HepG2 (cell line): Measurements from ENCODE around the gene NAA38. TPM values are rescaled to one million over a fixed set of nuclear protein-coding genes. Genes with fewer than 3 reads are reported as not detected.

Experiments
- DR1 ChIP-seq: sonication (generic); formaldehyde crosslinking; IDR thresholded peaks from 2 replicates; pipeline ENCODE4 v1.8.0; 2021; ENCODE audit warnings: mild to moderate bottlenecking, missing genetic modification reagents, inconsistent platforms
- MED1 ChIP-seq: sonication (generic); formaldehyde crosslinking; IDR thresholded peaks from 2 replicates; pipeline ENCODE4 v1.4.0; 2020; ENCODE audit warnings: missing genetic modification reagents
- WIZ ChIP-seq: sonication (generic); formaldehyde crosslinking; IDR thresholded peaks from 2 replicates; pipeline ENCODE4 v1.5.1; 2020; ENCODE audit warnings: mild to moderate bottlenecking, missing genetic modification reagents
- ZFP41 ChIP-seq: sonication (generic); formaldehyde crosslinking; IDR thresholded peaks from 2 replicates; pipeline ENCODE4 v1.4.0; 2020; ENCODE audit warnings: mild to moderate bottlenecking, missing genetic modification reagents, borderline replicate concordance
- ZNF562 ChIP-seq: sonication (generic); formaldehyde crosslinking; IDR thresholded peaks from 2 replicates; pipeline ENCODE4 v1.8.0; 2022; ENCODE audit warnings: missing genetic modification reagents, borderline replicate concordance
- polyA plus RNA-seq, 8 experiments: library from polyadenylated mRNA; depleted of rRNA in 3 of 8; stranded (reverse) in 7 of 8; unstranded in 1 of 8; fragments of >200 nt; fragmentation: Illumina TruSeq in 4 of 8; extraction: Trizol in 4 of 8; gene quantifications; 2 replicates each; pipeline versions ENCODE4 v1.2.1 to v1.2.3, GENCODE V29; 2011 to 2016; ENCODE audit warnings: low read depth in 4 of 8, missing spikeins in 1 of 8, mixed read lengths in 1 of 8; ENCODE audit not compliant: insufficient read depth in 1 of 8
- total RNA-seq, 5 experiments: library from RNA; depleted of rRNA; stranded (reverse); fragments of >200 nt; fragmentation: Illumina TruSeq; extraction: Trizol; gene quantifications; 2 replicates each; pipeline ENCODE4 v1.2.3, GENCODE V29; 2016; ENCODE audit warnings: low read depth in 1 of 5
- TF ChIP-seq, protein P1 (sequence below): sonication (generic); formaldehyde crosslinking; IDR thresholded peaks from 2 replicates; pipeline ENCODE4 v1.5.0; 2020; ENCODE audit warnings: mild to moderate bottlenecking, missing genetic modification reagents, borderline replicate concordance
- TF ChIP-seq, protein P2 (sequence below): sonication (generic); formaldehyde crosslinking; IDR thresholded peaks from 2 replicates; pipeline ENCODE4 v1.8.1; 2023; ENCODE audit warnings: mild to moderate bottlenecking, missing genetic modification reagents
- TF ChIP-seq, protein P3 (sequence below): sonication (generic); formaldehyde crosslinking; IDR thresholded peaks from 2 replicates; pipeline ENCODE4 v1.4.0; 2020; ENCODE audit warnings: mild to moderate bottlenecking, missing genetic modification reagents
- TF ChIP-seq, protein P4 (sequence below): sonication (generic); formaldehyde crosslinking; IDR thresholded peaks from 2 replicates; pipeline ENCODE4 v1.4.0; 2020; ENCODE audit warnings: mild to moderate bottlenecking, missing genetic modification reagents
- TF ChIP-seq, protein P5 (sequence below): sonication (generic); formaldehyde crosslinking; IDR thresholded peaks from 2 replicates; pipeline ENCODE4 v1.5.0; 2020; ENCODE audit warnings: missing genetic modification reagents
- TF ChIP-seq, protein P6 (sequence below): sonication (generic); formaldehyde crosslinking; IDR thresholded peaks from 2 replicates; pipeline ENCODE4 v1.4.0; 2020; ENCODE audit warnings: mild to moderate bottlenecking, missing genetic modification reagents
- TF ChIP-seq, protein P7 (sequence below), 2 experiments: sonication (generic) in 1 of 2; formaldehyde crosslinking in 1 of 2; IDR thresholded peaks; 2 replicates each; pipeline versions ENCODE4 v1.4.0 to v1.6.1; 2018 to 2020; ENCODE audit warnings: missing genetic modification reagents in 2 of 2, borderline replicate concordance in 1 of 2, low read depth in 1 of 2, mild to moderate bottlenecking in 1 of 2, missing biosample characterization in 1 of 2

NAA38 gene
- total and polyA plus RNA-seq, 2 of the 13 experiments (the other 11 are each of a cell fraction or from before 2014, with no cell fraction given) = 46.9 to 91.6 TPM

DNA sequence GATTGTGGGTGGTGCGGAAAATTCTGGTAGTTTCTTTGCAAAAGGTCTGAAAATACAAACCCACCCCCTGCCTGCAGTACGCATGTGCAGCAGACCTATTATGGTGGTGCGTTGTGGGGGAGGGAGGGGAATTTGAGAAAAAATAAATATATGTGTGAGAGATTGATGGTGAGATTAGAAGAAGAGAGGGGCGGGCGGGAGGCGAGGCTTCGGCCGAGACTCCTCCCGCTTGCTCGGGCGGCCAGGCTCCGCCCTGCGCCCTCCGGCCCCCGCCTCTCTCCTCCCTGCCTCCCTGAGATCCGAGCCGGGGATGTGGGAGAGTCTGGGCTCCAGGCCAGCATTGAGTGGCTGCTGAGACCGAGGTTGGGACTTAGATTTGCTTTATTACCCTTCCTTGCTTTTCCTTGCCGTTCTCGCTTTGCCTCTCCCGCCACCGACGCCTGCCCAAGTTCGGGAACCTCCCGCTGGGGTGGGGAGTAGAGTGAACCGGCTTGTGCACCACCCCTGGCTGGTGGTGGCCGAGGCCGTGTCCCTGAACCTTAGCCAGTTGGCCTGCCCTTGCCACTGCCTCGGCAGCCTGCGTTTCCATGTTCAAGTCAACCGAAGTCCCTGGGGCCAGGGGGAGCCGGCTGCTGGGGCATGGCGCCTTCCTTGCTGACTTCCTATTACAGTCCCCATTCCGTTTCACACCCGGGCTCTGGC is 30.3 kb upstream of the NAA38 start (continued):
- TF ChIP-seq, protein P1, sequence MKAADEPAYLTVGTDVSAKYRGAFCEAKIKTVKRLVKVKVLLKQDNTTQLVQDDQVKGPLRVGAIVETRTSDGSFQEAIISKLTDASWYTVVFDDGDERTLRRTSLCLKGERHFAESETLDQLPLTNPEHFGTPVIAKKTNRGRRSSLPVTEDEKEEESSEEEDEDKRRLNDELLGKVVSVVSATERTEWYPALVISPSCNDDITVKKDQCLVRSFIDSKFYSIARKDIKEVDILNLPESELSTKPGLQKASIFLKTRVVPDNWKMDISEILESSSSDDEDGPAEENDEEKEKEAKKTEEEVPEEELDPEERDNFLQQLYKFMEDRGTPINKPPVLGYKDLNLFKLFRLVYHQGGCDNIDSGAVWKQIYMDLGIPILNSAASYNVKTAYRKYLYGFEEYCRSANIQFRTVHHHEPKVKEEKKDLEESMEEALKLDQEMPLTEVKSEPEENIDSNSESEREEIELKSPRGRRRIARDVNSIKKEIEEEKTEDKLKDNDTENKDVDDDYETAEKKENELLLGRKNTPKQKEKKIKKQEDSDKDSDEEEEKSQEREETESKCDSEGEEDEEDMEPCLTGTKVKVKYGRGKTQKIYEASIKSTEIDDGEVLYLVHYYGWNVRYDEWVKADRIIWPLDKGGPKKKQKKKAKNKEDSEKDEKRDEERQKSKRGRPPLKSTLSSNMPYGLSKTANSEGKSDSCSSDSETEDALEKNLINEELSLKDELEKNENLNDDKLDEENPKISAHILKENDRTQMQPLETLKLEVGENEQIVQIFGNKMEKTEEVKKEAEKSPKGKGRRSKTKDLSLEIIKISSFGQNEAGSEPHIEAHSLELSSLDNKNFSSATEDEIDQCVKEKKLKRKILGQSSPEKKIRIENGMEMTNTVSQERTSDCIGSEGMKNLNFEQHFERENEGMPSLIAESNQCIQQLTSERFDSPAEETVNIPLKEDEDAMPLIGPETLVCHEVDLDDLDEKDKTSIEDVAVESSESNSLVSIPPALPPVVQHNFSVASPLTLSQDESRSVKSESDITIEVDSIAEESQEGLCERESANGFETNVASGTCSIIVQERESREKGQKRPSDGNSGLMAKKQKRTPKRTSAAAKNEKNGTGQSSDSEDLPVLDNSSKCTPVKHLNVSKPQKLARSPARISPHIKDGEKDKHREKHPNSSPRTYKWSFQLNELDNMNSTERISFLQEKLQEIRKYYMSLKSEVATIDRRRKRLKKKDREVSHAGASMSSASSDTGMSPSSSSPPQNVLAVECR (CRISPR knock-in tag) = peak; percentile 77
- TF ChIP-seq ZFP41 (CRISPR knock-in tag) (0 out of 2 replicates have a peak, but pooled peaks have one; percentile 43), MED1 (0 out of 2 replicates have a peak, but pooled peaks have one; percentile 18), ZNF562 (CRISPR knock-in tag) (no peak), WIZ (CRISPR knock-in tag) (no peak), DR1 (CRISPR knock-in tag) (no peak)
- TF ChIP-seq, protein P2, sequence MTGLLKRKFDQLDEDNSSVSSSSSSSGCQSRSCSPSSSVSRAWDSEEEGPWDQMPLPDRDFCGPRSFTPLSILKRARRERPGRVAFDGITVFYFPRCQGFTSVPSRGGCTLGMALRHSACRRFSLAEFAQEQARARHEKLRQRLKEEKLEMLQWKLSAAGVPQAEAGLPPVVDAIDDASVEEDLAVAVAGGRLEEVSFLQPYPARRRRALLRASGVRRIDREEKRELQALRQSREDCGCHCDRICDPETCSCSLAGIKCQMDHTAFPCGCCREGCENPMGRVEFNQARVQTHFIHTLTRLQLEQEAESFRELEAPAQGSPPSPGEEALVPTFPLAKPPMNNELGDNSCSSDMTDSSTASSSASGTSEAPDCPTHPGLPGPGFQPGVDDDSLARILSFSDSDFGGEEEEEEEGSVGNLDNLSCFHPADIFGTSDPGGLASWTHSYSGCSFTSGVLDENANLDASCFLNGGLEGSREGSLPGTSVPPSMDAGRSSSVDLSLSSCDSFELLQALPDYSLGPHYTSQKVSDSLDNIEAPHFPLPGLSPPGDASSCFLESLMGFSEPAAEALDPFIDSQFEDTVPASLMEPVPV = no peak
- TF ChIP-seq, protein P3, sequence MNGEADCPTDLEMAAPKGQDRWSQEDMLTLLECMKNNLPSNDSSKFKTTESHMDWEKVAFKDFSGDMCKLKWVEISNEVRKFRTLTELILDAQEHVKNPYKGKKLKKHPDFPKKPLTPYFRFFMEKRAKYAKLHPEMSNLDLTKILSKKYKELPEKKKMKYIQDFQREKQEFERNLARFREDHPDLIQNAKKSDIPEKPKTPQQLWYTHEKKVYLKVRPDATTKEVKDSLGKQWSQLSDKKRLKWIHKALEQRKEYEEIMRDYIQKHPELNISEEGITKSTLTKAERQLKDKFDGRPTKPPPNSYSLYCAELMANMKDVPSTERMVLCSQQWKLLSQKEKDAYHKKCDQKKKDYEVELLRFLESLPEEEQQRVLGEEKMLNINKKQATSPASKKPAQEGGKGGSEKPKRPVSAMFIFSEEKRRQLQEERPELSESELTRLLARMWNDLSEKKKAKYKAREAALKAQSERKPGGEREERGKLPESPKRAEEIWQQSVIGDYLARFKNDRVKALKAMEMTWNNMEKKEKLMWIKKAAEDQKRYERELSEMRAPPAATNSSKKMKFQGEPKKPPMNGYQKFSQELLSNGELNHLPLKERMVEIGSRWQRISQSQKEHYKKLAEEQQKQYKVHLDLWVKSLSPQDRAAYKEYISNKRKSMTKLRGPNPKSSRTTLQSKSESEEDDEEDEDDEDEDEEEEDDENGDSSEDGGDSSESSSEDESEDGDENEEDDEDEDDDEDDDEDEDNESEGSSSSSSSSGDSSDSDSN (CRISPR knock-in tag) = peak; percentile 88
- TF ChIP-seq, protein P4, sequence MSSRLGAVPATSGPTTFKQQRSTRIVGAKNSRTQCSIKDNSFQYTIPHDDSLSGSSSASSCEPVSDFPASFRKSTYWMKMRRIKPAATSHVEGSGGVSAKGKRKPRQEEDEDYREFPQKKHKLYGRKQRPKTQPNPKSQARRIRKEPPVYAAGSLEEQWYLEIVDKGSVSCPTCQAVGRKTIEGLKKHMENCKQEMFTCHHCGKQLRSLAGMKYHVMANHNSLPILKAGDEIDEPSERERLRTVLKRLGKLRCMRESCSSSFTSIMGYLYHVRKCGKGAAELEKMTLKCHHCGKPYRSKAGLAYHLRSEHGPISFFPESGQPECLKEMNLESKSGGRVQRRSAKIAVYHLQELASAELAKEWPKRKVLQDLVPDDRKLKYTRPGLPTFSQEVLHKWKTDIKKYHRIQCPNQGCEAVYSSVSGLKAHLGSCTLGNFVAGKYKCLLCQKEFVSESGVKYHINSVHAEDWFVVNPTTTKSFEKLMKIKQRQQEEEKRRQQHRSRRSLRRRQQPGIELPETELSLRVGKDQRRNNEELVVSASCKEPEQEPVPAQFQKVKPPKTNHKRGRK (CRISPR knock-in tag) = no peak
- TF ChIP-seq, protein P5, sequence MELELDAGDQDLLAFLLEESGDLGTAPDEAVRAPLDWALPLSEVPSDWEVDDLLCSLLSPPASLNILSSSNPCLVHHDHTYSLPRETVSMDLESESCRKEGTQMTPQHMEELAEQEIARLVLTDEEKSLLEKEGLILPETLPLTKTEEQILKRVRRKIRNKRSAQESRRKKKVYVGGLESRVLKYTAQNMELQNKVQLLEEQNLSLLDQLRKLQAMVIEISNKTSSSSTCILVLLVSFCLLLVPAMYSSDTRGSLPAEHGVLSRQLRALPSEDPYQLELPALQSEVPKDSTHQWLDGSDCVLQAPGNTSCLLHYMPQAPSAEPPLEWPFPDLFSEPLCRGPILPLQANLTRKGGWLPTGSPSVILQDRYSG (CRISPR knock-in tag) = no peak
- TF ChIP-seq, protein P6, sequence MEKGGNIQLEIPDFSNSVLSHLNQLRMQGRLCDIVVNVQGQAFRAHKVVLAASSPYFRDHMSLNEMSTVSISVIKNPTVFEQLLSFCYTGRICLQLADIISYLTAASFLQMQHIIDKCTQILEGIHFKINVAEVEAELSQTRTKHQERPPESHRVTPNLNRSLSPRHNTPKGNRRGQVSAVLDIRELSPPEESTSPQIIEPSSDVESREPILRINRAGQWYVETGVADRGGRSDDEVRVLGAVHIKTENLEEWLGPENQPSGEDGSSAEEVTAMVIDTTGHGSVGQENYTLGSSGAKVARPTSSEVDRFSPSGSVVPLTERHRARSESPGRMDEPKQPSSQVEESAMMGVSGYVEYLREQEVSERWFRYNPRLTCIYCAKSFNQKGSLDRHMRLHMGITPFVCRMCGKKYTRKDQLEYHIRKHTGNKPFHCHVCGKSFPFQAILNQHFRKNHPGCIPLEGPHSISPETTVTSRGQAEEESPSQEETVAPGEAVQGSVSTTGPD = peak; percentile 87
- TF ChIP-seq, protein P7, sequence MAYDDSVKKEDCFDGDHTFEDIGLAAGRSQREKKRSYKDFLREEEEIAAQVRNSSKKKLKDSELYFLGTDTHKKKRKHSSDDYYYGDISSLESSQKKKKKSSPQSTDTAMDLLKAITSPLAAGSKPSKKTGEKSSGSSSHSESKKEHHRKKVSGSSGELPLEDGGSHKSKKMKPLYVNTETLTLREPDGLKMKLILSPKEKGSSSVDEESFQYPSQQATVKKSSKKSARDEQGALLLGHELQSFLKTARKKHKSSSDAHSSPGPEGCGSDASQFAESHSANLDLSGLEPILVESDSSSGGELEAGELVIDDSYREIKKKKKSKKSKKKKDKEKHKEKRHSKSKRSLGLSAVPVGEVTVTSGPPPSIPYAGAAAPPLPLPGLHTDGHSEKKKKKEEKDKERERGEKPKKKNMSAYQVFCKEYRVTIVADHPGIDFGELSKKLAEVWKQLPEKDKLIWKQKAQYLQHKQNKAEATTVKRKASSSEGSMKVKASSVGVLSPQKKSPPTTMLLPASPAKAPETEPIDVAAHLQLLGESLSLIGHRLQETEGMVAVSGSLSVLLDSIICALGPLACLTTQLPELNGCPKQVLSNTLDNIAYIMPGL (CRISPR knock-in tag; IDR thresholded peaks at IDR 0.05; ENCODE audit: borderline replicate concordance in 1 of 2, low read depth in 1 of 2) = peak; percentile 49 to 78; a peak in 3 of 4 replicates
